Activated naive CD4-positive, alpha-beta T cell treated with anti-CD3 and anti-CD28 coated beads, Interleukin-2, amount 10 ng/mL, durations not matched to agents 7 days and 5 days (primary cell): ENCODE results near the gene RAD52.

Experiments used
- CTCF ChIA-PET: fragments of 350-600 bp; sonication (Branson Sonifier 250); formaldehyde crosslinking; loops from one replicate; lab custom pipeline; 2021; ENCODE audit warnings: antibody characterized with exemption; lab: Charles Lee
- DNase-seq: peaks from one replicate; pipeline ENCODE4 v3.0.0-alpha.2; 2020
- H3K27ac Mint-ChIP-seq: one replicate; pipeline ENCODE4 v1.8.0; 2021; ENCODE audit warnings: mild to moderate bottlenecking, moderate library complexity, mixed read lengths
- H3K27me3 Mint-ChIP-seq: one replicate; pipeline ENCODE4 v1.8.0; 2021; ENCODE audit warnings: mild to moderate bottlenecking, mixed read lengths
- H3K36me3 Mint-ChIP-seq: one replicate; pipeline ENCODE4 v1.8.0; 2021; ENCODE audit warnings: mixed read lengths
- H3K4me1 Mint-ChIP-seq: one replicate; pipeline ENCODE4 v1.8.0; 2021; ENCODE audit warnings: mixed read lengths
- H3K4me3 Mint-ChIP-seq: one replicate; pipeline ENCODE4 v1.8.0; 2021; ENCODE audit warnings: mild to moderate bottlenecking, moderate library complexity, mixed read lengths
- H3K9me3 Mint-ChIP-seq: one replicate; pipeline ENCODE4 v1.8.0; 2021; ENCODE audit warnings: mixed read lengths

RAD52 gene

GRCh38 chr12:916712-917445 lies 32.6 kb downstream of the RAD52 start:
- CTCF ChIA-PET: no interaction called here
- H3K9me3 Mint-ChIP-seq: no peaks in the 10 kb centered on the region
- peaks cover 60% of the 10 kb centered on the region for H3K36me3 Mint-ChIP-seq
- no peak for DNase-seq
- H3K27me3 Mint-ChIP-seq: no peaks in the 10 kb centered on the region
- no peak overlapping the region for H3K4me3 Mint-ChIP-seq
- H3K27ac Mint-ChIP-seq: peak overlapping the region; percentile 25
- H3K4me1 Mint-ChIP-seq: peaks cover 35% of the 10 kb centered on the region

- peak; percentile 50 for DNase-seq
- Mint-ChIP-seq H3K4me1 (peaks cover 35% of the 10 kb centered on the region), H3K27ac (peak overlapping the region; percentile 87), H3K4me3 (peak overlapping the region; percentile 43), H3K36me3 (peaks cover 63% of the 10 kb centered on the region), H3K9me3 (no peaks in the 10 kb centered on the region), H3K27me3 (no peaks in the 10 kb centered on the region)
- CTCF ChIA-PET: no interaction called here
These were observed 33.3 kb downstream of the RAD52 start for GRCh38 chr12:916240-916639.

GRCh38 chr12:915090-915489 lies 34.4 kb downstream of the RAD52 start:
- H3K27me3 Mint-ChIP-seq: no peaks in the 10 kb centered on the region
- peaks cover 29% of the 10 kb centered on the region for H3K4me1 Mint-ChIP-seq
- H3K4me3 Mint-ChIP-seq: no peak overlapping the region
- CTCF ChIA-PET: interaction anchor here (1.1 kb wide), 1 partner anchor 178 kb away, joined by 3 read pairs; no protein-coding TSS in a partner anchor
- DNase-seq: no peak
- H3K9me3 Mint-ChIP-seq: no peaks in the 10 kb centered on the region
- peaks cover 63% of the 10 kb centered on the region for H3K36me3 Mint-ChIP-seq
- peak overlapping the region; percentile 81 for H3K27ac Mint-ChIP-seq

GRCh38 chr12:913919-914698 lies 35.4 kb downstream of the RAD52 start:
- H3K9me3 Mint-ChIP-seq: no peaks in the 10 kb centered on the region
- no peaks in the 10 kb centered on the region for H3K27me3 Mint-ChIP-seq
- H3K4me1 Mint-ChIP-seq: peaks cover 29% of the 10 kb centered on the region
- H3K27ac Mint-ChIP-seq: peak overlapping the region; percentile 81
- H3K36me3 Mint-ChIP-seq: peaks cover 72% of the 10 kb centered on the region
- no peak for DNase-seq
- H3K4me3 Mint-ChIP-seq: no peak overlapping the region
- CTCF ChIA-PET: interaction anchor here (1.1 to 1.4 kb wide), 2 partner anchors 35 to 179 kb away, joined by 3 read pairs; partner anchors contain the start of gene RAD52

- Mint-ChIP-seq H3K4me1 (peaks cover 29% of the 10 kb centered on the region), H3K27me3 (no peaks in the 10 kb centered on the region), H3K4me3 (no peak overlapping the region), H3K9me3 (no peaks in the 10 kb centered on the region), H3K36me3 (peaks cover 71% of the 10 kb centered on the region), H3K27ac (no peak overlapping the region)
- no peak for DNase-seq
- CTCF ChIA-PET: no interaction called here
These were observed 36.8 kb downstream of the RAD52 start for GRCh38 chr12:912466-913235.

GRCh38 chr12:911191-911826 lies 38.2 kb downstream of the RAD52 start:
- no peaks in the 10 kb centered on the region for H3K27me3 Mint-ChIP-seq
- H3K9me3 Mint-ChIP-seq: no peaks in the 10 kb centered on the region
- no peak for DNase-seq
- H3K4me1 Mint-ChIP-seq: peaks cover 24% of the 10 kb centered on the region
- no peak overlapping the region for H3K27ac Mint-ChIP-seq
- no peak overlapping the region for H3K4me3 Mint-ChIP-seq
- peaks cover 71% of the 10 kb centered on the region for H3K36me3 Mint-ChIP-seq
- CTCF ChIA-PET: no interaction called here

- H3K27me3 Mint-ChIP-seq: no peaks in the 10 kb centered on the region
- DNase-seq: no peak
- H3K36me3 Mint-ChIP-seq: peaks cover 76% of the 10 kb centered on the region
- H3K27ac Mint-ChIP-seq: no peak overlapping the region
- H3K9me3 Mint-ChIP-seq: no peaks in the 10 kb centered on the region
- peaks cover 25% of the 10 kb centered on the region for H3K4me1 Mint-ChIP-seq
- H3K4me3 Mint-ChIP-seq: no peak overlapping the region
- CTCF ChIA-PET: no interaction called here
These were observed 39.1 kb downstream of the RAD52 start for GRCh38 chr12:910416-910815.

- Mint-ChIP-seq H3K27ac (no peak overlapping the region), H3K4me3 (no peak overlapping the region), H3K27me3 (no peaks in the 10 kb centered on the region), H3K9me3 (no peaks in the 10 kb centered on the region), H3K36me3 (peaks cover 74% of the 10 kb centered on the region), H3K4me1 (peaks cover 25% of the 10 kb centered on the region)
- CTCF ChIA-PET: no interaction called here
- no peak for DNase-seq
These were observed 39.6 kb downstream of the RAD52 start for GRCh38 chr12:909861-910260.

GRCh38 chr12:907413-908185 lies 41.9 kb downstream of the RAD52 start:
- H3K36me3 Mint-ChIP-seq: peaks cover 72% of the 10 kb centered on the region
- H3K27me3 Mint-ChIP-seq: no peaks in the 10 kb centered on the region
- H3K4me1 Mint-ChIP-seq: peaks cover 32% of the 10 kb centered on the region
- H3K27ac Mint-ChIP-seq: no peak overlapping the region
- CTCF ChIA-PET: no interaction called here
- no peak for DNase-seq
- H3K9me3 Mint-ChIP-seq: no peaks in the 10 kb centered on the region
- H3K4me3 Mint-ChIP-seq: no peak overlapping the region

GRCh38 chr12:906062-906585 lies 43.4 kb downstream of the RAD52 start:
- H3K27ac Mint-ChIP-seq: peak overlapping the region; percentile 81
- H3K4me1 Mint-ChIP-seq: peaks cover 32% of the 10 kb centered on the region
- H3K4me3 Mint-ChIP-seq: no peak overlapping the region
- DNase-seq: no peak
- H3K36me3 Mint-ChIP-seq: peaks cover 74% of the 10 kb centered on the region
- H3K9me3 Mint-ChIP-seq: no peaks in the 10 kb centered on the region
- CTCF ChIA-PET: interaction anchor here (0.9 to 1.1 kb wide), 2 partner anchors 11 to 43 kb away, joined by 3 to 4 read pairs; partner anchors contain the start of gene RAD52
- no peaks in the 10 kb centered on the region for H3K27me3 Mint-ChIP-seq

GRCh38 chr12:905261-906031 lies 44.0 kb downstream of the RAD52 start:
- CTCF ChIA-PET: interaction anchor here (0.9 to 1.1 kb wide), 2 partner anchors 12 to 44 kb away, joined by 3 to 4 read pairs; partner anchors contain the start of gene RAD52
- H3K27ac Mint-ChIP-seq: peak overlapping the region; percentile 81
- no peak overlapping the region for H3K4me3 Mint-ChIP-seq
- peaks cover 32% of the 10 kb centered on the region for H3K4me1 Mint-ChIP-seq
- no peaks in the 10 kb centered on the region for H3K27me3 Mint-ChIP-seq
- no peaks in the 10 kb centered on the region for H3K9me3 Mint-ChIP-seq
- peaks cover 78% of the 10 kb centered on the region for H3K36me3 Mint-ChIP-seq
- no peak for DNase-seq

GRCh38 chr12:904010-904414 lies 45.5 kb downstream of the RAD52 start:
- Mint-ChIP-seq H3K36me3 (peaks cover 76% of the 10 kb centered on the region), H3K4me3 (no peak overlapping the region), H3K27ac (peak overlapping the region; percentile 11), H3K27me3 (no peaks in the 10 kb centered on the region), H3K9me3 (no peaks in the 10 kb centered on the region), H3K4me1 (peaks cover 32% of the 10 kb centered on the region)
- CTCF ChIA-PET: no interaction called here
- DNase-seq: no peak
